GM21825 (cell line): ENCODE results near the gene INPP4B.
"Not testable (repeated sequence)": the region's sequence is repeated elsewhere in the genome, so short reads cannot be mapped to it uniquely, and the experiment has no call there.

Experiments used
- ATAC-seq: cut with Tn5 transposase; IDR thresholded peaks from one replicate; pipeline ENCODE4 v1.9.1; 2021; ENCODE audit warnings: mild to moderate bottlenecking, moderate library complexity; ENCODE audit not compliant: unreplicated experiment

The INPP4B gene

GRCh38 chr4:142549726-142550463 lies 296.2 kb downstream of the INPP4B start:
- ATAC-seq: no peak

DNA sequence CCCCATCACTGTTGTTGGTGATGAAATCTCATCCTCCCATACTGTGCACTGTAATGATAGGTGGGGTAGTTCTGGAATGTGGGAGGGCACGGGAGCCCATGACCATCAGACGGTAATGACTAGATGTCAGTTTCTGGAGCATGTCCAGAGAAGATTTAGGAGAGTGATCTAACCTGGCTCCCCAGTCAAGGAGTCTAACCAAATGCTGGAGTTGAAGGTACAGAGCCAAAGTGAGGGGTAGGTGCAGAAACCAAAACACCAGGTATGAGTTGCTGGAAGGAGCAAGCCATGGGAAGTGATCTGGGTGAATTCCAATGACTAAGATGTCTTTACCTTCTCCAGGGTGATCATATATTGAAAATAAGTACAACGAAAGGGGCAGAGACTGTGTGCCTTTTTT lies 296.9 kb downstream of the INPP4B start:
- no peak for ATAC-seq

DNA sequence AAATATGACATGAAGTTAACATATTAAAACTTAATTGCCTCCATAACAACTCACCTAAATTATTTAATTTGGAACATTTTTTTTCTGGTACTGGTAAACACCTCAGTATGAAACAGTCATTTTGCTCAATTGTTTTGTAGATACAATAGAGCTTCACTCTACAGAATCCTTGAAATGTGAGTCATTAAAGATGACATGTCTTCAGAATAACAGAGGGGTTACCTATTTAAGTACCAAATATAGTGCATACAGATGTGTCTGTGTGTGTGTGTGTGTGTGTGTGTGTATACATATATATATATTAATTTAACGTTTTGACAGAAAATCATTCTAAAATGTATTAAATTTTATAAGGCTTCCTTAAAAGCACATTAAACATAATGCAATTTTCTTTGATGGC lies 297.6 kb downstream of the INPP4B start:
- no peak for ATAC-seq

GRCh38 chr4:142547974-142548373 lies 298.1 kb downstream of the INPP4B start:
- no peak for ATAC-seq

- ATAC-seq: no peak
Measured at GRCh38 chr4:142544594-142544993, 301.5 kb downstream of the INPP4B start.

DNA sequence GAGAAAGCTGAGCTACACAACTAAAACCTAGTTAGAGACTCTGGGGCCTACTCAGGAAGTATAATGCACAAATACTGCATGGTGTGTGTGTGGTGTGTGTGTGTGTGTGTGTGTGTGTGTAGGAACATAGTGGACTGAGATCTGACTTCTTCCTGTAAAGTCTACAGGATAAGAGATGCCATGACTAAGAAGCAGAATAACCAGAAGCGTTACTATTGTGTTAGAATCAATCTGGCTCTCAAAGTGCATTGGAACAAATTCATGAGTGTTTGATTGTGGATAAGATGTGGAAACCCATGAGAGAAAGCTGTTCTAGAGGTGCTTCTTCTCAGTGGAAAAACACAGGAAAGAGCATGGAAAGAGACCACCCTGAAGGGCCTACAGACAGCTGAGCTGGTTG lies 302.1 kb downstream of the INPP4B start:
- ATAC-seq: no peak

DNA sequence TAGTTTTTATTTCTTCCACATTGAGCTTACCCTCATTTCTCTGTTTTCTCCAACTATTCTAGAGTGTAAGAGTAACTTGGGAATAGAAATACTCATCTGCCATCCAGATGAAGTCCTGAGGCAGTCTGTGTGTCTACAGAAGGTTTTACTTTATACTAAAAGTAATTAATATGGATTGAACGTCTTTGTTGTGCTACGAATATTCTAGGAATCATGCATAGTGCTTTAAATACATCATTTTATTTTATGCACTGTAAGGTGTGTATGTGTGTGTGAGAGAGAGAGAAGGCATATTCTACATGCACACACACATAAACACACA lies 305.7 kb downstream of the INPP4B start:
- ATAC-seq: no peak

- ATAC-seq: no peak
Measured at GRCh38 chr4:142539796-142540482, 306.2 kb downstream of the INPP4B start.

DNA sequence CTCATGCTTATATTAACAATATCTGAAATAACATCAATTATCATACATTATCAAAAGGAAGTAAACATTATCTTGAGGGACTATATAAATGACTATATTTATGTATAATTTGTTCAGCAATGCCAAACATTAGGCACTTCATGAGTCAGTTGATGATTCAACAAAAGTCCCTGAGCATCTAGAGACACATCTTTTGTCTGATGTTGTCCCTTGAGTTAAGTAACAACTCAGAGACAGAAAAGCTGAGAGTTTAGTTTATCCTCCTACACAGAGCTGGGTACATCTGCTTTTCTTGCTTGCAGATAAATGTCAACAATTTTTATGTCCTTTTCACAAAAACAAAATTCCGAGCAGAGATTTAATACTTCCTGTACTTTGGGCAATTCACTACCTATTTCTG lies 311.1 kb downstream of the INPP4B start:
- ATAC-seq: no peak

GRCh38 chr4:142532054-142532453 lies 314.0 kb downstream of the INPP4B start:
- no peak for ATAC-seq

DNA sequence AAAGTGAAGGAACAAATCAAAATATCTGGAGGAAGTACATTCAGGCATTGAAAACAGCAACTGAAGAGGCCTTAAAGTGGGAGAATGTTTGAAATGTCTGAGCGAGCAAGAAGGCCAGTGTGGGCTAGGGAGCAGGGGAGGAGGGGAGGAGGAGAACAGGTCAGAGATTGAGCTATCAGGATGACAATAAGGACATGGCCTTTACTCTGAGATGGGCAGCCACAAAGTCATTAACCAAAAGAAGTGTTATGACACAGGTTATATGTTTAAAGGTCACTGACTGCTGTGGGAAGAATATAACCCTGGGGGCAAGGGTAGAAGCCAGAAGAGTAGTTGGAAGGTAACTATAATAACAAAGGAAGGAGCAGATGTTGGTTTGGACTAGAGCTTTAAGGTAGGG lies 315.4 kb downstream of the INPP4B start:
- ATAC-seq: no peak

DNA sequence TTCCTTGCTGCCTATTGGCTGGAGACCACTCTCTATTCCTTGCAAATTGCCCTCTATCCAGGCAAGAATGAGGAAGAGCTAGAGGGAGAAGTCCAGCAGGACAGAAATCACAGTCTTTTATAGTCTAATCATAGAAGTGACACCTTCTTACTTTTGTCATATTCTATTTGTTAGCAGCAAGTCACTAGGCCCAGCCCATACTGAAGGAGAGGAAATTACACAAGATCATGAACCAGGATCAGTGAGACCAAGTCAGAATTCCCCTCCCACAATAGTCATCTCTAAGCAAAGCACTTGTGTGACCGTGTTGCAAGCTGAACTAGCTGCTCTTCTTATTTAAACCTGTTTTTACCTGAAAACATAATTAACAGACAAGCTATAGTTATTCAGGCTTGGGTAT lies 317.7 kb downstream of the INPP4B start:
- no peak for ATAC-seq

DNA sequence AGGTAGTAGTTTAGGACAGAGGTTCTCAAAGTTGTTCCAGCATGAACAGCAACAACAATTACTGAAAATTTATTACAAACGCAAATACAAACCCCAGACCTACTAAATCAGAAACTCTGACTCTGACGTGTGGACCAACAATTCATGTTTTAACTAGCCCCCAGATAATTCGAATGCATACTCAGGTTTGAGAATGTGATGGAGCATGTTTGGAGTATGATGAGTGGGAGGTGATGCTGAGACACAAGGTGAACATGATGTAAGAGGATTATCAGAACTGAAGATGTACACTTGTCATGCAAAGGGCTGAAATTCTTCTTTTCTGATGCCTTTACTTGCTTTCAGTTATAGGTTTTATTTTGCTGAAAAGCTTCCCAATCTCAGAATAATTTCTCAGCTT lies 323.0 kb downstream of the INPP4B start:
- ATAC-seq: no peak

GRCh38 chr4:142519342-142519741 lies 326.8 kb downstream of the INPP4B start:
- no peak for ATAC-seq

DNA sequence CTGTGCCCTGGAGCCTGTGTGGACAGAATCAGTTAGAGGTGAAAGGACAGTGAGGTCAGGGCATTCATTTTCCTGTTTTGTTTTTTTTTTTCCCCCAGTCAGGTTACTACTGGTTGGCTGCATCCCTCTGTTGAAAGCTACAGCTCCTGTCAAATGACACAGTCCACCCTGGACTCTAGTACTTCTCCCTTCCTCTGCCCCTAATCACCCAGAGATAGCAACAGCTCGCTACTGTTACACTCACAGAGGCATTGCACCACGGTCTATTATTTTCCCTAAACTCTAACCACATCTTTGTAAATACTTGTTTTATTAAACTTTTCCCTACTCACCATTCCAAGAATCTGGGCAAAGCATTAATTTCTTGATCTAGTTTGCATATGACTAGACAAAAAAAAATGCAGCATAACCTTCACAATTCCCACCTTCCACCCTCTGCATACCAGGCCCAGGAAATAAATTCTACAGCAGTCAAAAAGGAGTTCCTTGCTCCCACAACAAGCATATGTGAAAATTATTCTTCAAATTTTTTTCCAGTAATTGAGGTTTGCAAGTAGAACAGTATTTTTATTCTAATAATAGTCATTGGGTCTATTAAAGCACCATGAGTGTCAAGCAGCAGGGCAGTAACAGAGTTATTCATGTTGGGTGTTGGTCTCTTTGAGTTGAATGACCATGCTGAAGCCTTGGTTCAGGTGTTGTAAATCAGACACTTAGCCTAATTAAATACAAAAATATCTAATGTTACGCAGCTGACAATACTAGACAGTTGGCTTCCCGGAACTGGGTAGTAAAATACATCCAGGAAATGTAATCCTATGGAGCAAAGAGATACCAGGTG lies 329.2 kb downstream of the INPP4B start:
- no peak for ATAC-seq

- ATAC-seq: no peak
Measured at GRCh38 chr4:142512161-142512560, 333.9 kb downstream of the INPP4B start.

- no peak for ATAC-seq
Measured at GRCh38 chr4:142509881-142510280, 336.2 kb downstream of the INPP4B start.

GRCh38 chr4:142509381-142509780 lies 336.7 kb downstream of the INPP4B start:
- ATAC-seq: not testable (repeated sequence)

GRCh38 chr4:142500966-142501365 lies 345.1 kb downstream of the INPP4B start:
- ATAC-seq: no peak

GRCh38 chr4:142497606-142498005 lies 348.5 kb downstream of the INPP4B start:
- ATAC-seq: no peak

DNA sequence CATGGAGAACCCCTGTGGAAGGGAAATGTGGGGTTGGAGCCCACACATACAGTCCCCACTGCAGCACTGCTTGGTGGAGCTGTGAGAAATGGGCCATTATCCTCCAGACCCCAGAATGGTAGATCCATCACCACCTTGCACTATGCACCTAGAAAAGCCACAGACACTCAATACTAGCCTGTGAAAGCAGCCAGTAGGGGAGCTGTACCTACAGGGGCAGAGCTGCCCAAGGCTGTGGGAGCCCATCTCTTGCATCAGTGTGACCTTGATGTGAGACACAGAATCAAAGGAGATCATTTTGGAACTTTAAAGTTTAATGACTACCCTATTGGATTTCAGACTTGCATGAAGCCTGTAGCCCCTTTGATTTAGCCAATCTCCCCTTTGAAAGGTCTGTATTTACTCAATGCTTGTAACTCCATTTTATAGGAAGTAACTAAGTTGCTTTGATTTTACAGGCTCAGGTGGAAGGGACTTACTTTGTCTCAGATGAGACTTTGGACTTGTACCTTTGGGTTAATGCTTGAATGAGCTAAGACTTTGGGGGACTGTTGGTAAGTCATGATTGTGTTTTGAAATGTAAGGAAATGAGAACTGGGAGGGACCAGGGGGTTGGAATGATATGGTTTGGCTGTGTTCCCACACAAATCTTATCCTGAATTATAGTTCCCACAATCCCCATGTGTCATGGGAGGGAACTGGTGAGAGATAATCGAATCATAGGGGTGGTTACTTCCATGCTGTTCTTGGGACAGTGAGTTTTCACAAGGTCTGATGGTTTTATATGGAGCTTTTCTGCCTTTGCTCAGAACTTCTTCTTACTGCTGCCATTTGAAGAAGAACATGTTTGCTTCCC lies 352.6 kb downstream of the INPP4B start:
- no peak for ATAC-seq
